Panc1 (cell line): ENCODE measurements around the gene HCFC1R1.

Experiments used
- POLR2AphosphoS5 ChIP-seq: IDR thresholded peaks from 2 replicates; pipeline ENCODE4 v1.6.1; 2012; ENCODE audit warnings: mild to moderate bottlenecking, low read depth, low read length, moderate library complexity
- TCF7L2 ChIP-seq: IDR thresholded peaks from 2 replicates; pipeline ENCODE4 v1.6.1; 2011; ENCODE audit warnings: mild to moderate bottlenecking, low read depth, low read length, inconsistent platforms
- TF ChIP-seq, protein P1 (sequence below): fragments of 450-650 bp; IDR thresholded peaks from 2 replicates; pipeline ENCODE4 v1.5.1; 2017; ENCODE audit warnings: mild to moderate bottlenecking

GRCh38 chr16:3021449-3022207 lies 2.1 kb downstream of the HCFC1R1 start:
- TF ChIP-seq TCF7L2, result no peak
- peak; percentile 5; the same call in 1 of the 2 replicates for TF ChIP-seq POLR2AphosphoS5
- TF ChIP-seq, protein P1, sequence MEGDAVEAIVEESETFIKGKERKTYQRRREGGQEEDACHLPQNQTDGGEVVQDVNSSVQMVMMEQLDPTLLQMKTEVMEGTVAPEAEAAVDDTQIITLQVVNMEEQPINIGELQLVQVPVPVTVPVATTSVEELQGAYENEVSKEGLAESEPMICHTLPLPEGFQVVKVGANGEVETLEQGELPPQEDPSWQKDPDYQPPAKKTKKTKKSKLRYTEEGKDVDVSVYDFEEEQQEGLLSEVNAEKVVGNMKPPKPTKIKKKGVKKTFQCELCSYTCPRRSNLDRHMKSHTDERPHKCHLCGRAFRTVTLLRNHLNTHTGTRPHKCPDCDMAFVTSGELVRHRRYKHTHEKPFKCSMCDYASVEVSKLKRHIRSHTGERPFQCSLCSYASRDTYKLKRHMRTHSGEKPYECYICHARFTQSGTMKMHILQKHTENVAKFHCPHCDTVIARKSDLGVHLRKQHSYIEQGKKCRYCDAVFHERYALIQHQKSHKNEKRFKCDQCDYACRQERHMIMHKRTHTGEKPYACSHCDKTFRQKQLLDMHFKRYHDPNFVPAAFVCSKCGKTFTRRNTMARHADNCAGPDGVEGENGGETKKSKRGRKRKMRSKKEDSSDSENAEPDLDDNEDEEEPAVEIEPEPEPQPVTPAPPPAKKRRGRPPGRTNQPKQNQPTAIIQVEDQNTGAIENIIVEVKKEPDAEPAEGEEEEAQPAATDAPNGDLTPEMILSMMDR, result peak; percentile 63
